ENCODE data around the gene MGLL.

DNA sequence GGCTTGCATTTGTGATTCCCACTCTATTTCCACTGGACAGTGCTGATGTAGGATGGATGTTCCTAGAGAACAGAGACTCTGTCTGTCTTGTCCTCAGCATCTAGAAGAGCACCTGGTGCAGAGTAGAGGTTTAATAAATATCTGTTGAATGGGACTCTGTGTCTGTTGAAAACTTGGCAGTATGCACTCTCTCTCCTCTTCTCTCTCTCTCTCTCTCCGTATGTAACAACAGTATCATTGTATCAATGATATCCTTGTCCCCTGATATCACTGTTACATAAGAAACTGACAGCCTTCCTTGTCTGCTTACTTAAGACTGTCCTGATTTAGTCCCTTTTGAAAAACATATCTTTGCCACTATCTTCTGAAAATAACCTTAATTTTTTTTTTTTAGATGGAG lies 24.3 kb upstream of the MGLL start:
- TF ChIP-seq, protein P1, sequence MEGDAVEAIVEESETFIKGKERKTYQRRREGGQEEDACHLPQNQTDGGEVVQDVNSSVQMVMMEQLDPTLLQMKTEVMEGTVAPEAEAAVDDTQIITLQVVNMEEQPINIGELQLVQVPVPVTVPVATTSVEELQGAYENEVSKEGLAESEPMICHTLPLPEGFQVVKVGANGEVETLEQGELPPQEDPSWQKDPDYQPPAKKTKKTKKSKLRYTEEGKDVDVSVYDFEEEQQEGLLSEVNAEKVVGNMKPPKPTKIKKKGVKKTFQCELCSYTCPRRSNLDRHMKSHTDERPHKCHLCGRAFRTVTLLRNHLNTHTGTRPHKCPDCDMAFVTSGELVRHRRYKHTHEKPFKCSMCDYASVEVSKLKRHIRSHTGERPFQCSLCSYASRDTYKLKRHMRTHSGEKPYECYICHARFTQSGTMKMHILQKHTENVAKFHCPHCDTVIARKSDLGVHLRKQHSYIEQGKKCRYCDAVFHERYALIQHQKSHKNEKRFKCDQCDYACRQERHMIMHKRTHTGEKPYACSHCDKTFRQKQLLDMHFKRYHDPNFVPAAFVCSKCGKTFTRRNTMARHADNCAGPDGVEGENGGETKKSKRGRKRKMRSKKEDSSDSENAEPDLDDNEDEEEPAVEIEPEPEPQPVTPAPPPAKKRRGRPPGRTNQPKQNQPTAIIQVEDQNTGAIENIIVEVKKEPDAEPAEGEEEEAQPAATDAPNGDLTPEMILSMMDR (conservative IDR thresholded peaks at IDR 0.05; ENCODE audit: low read length): no peak
- TF ChIP-seq EZH2phosphoT487 (IDR thresholded peaks at IDR 0.05; ENCODE audit: borderline replicate concordance, low read depth, low read length): no peak

Data from OCI-LY7 (cell line).